ENCODE results near the gene LYPD6B. TPM values are rescaled to one million over a fixed set of nuclear protein-coding genes. Genes with fewer than 3 reads are reported as not detected.

LYPD6B gene
- total RNA-seq, 1 donor from 2014 or later: not detected

- DNase-seq (ENCODE audit: low spot score): no peak
These were observed 223.2 kb downstream of the LYPD6B start for GRCh38 chr2:149261692-149262091.

Other genes starting within 250 kb of the LYPD6B start
- gene KIF5C, start 163.5 kb upstream of the LYPD6B start, total RNA-seq: 0.84 TPM